ENCODE data around the gene SCARF2.
"Not testable (repeated sequence)": the region's sequence is repeated elsewhere in the genome, so short reads cannot be mapped to it uniquely, and the experiment has no call there.

The SCARF2 gene

GRCh38 chr22:20380486-20380885 is 57.1 kb downstream of the SCARF2 start:
- Histone ChIP-seq H3K27ac (ENCODE audit: low read length) (no peak overlapping the region), H3K79me2 (ENCODE audit: low read length) (no peaks in the 10 kb centered on the region), H3K4me2 (ENCODE audit: low read length) (no peak overlapping the region), H3K36me3 (replicated peaks; ENCODE audit: low read depth, low read length) (no peaks in the 10 kb centered on the region), H3K9ac (ENCODE audit: low read length) (no peak overlapping the region), H4K20me1 (ENCODE audit: insufficient read depth, low read length) (no peaks in the 10 kb centered on the region), H3K27me3 (ENCODE audit: low read depth, low read length) (peaks cover 14% of the 10 kb centered on the region), H3K9me3 (ENCODE audit: insufficient read depth, low read length) (no peaks in the 10 kb centered on the region), H2AFZ (ENCODE audit: low read depth, low read length) (no peak overlapping the region), H3K4me1 (ENCODE audit: low read length) (no peaks in the 10 kb centered on the region), H3K4me3 (ENCODE audit: low read length) (no peak overlapping the region)
- TF ChIP-seq, protein P1, sequence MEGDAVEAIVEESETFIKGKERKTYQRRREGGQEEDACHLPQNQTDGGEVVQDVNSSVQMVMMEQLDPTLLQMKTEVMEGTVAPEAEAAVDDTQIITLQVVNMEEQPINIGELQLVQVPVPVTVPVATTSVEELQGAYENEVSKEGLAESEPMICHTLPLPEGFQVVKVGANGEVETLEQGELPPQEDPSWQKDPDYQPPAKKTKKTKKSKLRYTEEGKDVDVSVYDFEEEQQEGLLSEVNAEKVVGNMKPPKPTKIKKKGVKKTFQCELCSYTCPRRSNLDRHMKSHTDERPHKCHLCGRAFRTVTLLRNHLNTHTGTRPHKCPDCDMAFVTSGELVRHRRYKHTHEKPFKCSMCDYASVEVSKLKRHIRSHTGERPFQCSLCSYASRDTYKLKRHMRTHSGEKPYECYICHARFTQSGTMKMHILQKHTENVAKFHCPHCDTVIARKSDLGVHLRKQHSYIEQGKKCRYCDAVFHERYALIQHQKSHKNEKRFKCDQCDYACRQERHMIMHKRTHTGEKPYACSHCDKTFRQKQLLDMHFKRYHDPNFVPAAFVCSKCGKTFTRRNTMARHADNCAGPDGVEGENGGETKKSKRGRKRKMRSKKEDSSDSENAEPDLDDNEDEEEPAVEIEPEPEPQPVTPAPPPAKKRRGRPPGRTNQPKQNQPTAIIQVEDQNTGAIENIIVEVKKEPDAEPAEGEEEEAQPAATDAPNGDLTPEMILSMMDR (IDR thresholded peaks at IDR 0.05; ENCODE audit: low read depth, low read length), result no peak
- no peak for TF ChIP-seq EZH2phosphoT487 (IDR thresholded peaks at IDR 0.05; ENCODE audit: low read depth)

DNA sequence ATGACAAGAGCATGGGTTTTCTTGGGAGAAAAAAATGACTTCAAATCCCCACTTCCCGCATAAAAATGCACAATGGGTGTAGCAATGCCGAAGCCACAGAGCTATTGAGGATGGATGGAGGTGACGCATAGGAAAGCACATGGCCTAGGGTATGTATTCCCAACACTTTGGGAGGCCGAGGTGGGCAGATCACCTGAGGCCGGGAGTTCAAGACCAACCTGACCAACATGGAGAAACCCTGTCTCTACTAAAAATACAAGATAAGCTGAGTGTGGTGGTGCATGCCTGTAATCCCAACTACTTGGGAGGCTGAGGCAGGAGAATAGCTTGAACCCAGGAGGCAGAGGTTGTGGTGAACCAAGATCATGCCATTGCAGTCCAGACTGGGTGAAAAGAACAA is 58.9 kb downstream of the SCARF2 start:
- H3K9me3 ChIP-seq (ENCODE audit: insufficient read depth, low read length); H3K4me2 ChIP-seq (ENCODE audit: low read length); H3K9ac ChIP-seq (ENCODE audit: low read length); H2AFZ ChIP-seq (ENCODE audit: low read depth, low read length); H3K79me2 ChIP-seq (ENCODE audit: low read length); H3K4me3 ChIP-seq (ENCODE audit: low read length); H3K4me1 ChIP-seq (ENCODE audit: low read length); H3K36me3 ChIP-seq (replicated peaks; ENCODE audit: low read depth, low read length); H3K27ac ChIP-seq (ENCODE audit: low read length); H4K20me1 ChIP-seq (ENCODE audit: insufficient read depth, low read length): not testable (repeated sequence)
- peaks cover 10% of the 10 kb centered on the region for H3K27me3 ChIP-seq (ENCODE audit: low read depth, low read length)

DNA sequence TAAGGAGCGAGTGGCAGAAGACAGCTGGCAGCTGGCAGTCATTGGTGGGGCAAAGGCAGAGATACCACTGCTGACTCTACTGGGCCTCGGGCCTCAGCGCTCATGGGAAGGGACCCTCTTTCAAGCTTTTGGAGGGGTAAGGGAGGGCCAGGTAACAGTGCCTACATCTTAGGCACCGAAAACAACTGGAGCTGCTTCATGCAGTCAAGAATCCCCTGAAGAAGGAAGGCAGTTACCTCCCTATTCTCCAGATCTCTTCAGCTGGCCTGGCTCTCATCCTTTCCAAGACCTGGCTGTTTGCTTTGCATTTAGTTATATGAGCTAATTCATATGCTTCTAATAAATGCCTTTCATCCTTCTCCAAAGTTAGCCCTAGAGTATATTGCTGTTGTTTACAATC is 59.5 kb downstream of the SCARF2 start:
- H3K27ac ChIP-seq (ENCODE audit: low read length), result no peak overlapping the region
- no peaks in the 10 kb centered on the region for H3K4me1 ChIP-seq (ENCODE audit: low read length)
- H3K36me3 ChIP-seq (replicated peaks; ENCODE audit: low read depth, low read length), result no peaks in the 10 kb centered on the region
- no peaks in the 10 kb centered on the region for H3K9me3 ChIP-seq (ENCODE audit: insufficient read depth, low read length)
- H3K4me2 ChIP-seq (ENCODE audit: low read length), result no peak overlapping the region
- peaks cover 10% of the 10 kb centered on the region for H3K27me3 ChIP-seq (ENCODE audit: low read depth, low read length)
- no peak overlapping the region for H2AFZ ChIP-seq (ENCODE audit: low read depth, low read length)
- no peak overlapping the region for H3K4me3 ChIP-seq (ENCODE audit: low read length)
- no peak for TF ChIP-seq EZH2phosphoT487 (IDR thresholded peaks at IDR 0.05; ENCODE audit: low read depth)
- TF ChIP-seq, protein P1 (IDR thresholded peaks at IDR 0.05; ENCODE audit: low read depth, low read length), result no peak
- no peak overlapping the region for H3K9ac ChIP-seq (ENCODE audit: low read length)
- H4K20me1 ChIP-seq (ENCODE audit: insufficient read depth, low read length), result no peaks in the 10 kb centered on the region
- no peaks in the 10 kb centered on the region for H3K79me2 ChIP-seq (ENCODE audit: low read length)

DNA sequence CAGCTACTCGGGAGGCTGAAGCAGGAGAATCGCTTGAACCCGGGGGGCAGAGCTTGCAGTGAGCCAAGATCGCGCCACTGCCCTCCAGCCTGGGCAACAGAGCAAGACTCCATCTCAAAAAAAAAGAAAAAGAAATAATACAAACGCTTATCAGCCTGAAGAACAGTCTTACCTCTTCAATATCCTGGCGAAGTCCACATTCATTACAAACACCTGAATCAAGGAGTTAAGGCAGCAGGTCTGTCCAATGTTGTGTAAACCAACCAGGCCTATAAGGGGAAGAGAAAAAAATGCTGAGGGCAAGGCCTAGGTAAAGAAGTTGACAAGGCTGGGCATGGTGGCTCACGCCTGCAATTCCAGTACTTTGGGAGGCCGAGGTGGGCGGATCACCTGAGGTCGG is 60.6 kb downstream of the SCARF2 start:
- H3K27me3 ChIP-seq (ENCODE audit: low read depth, low read length), result peaks cover 10% of the 10 kb centered on the region
- H3K4me1 ChIP-seq (ENCODE audit: low read length); H3K4me3 ChIP-seq (ENCODE audit: low read length); H3K27ac ChIP-seq (ENCODE audit: low read length); H3K9me3 ChIP-seq (ENCODE audit: insufficient read depth, low read length); H4K20me1 ChIP-seq (ENCODE audit: insufficient read depth, low read length); H2AFZ ChIP-seq (ENCODE audit: low read depth, low read length); H3K79me2 ChIP-seq (ENCODE audit: low read length); H3K4me2 ChIP-seq (ENCODE audit: low read length); H3K9ac ChIP-seq (ENCODE audit: low read length); H3K36me3 ChIP-seq (replicated peaks; ENCODE audit: low read depth, low read length): not testable (repeated sequence)

DNA sequence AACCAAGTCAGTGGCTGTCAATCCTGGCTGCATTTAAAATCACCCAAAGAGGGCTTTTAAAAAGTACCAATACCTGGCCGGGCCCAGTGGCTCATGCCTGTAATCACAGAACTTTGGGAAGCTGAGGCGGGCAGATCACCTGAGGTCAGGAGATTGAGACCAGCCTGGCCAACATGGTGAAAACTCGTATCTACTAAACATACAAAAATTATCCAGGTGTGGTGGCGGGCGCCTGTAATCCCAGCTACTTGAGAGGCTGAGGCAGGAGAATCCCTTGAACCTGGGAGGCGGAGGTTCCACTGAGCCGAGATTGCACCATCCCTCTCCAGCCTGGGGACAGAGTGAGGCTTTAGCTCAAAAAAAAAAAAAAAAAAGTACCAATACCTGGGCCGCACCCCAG is 61.3 kb downstream of the SCARF2 start:
- not testable (repeated sequence) for H3K4me3 ChIP-seq (ENCODE audit: low read length)

More for the DNA sequence above, 61.3 kb downstream of the SCARF2 start:
- H3K27ac ChIP-seq (ENCODE audit: low read length); H2AFZ ChIP-seq (ENCODE audit: low read depth, low read length); H3K36me3 ChIP-seq (replicated peaks; ENCODE audit: low read depth, low read length); H3K79me2 ChIP-seq (ENCODE audit: low read length); H3K4me1 ChIP-seq (ENCODE audit: low read length); H3K9me3 ChIP-seq (ENCODE audit: insufficient read depth, low read length); H4K20me1 ChIP-seq (ENCODE audit: insufficient read depth, low read length); H3K4me2 ChIP-seq (ENCODE audit: low read length); H3K9ac ChIP-seq (ENCODE audit: low read length): not testable (repeated sequence)
- peaks cover 10% of the 10 kb centered on the region for H3K27me3 ChIP-seq (ENCODE audit: low read depth, low read length)

All from OCI-LY3 (cell line).